ENCODE results near the gene PRIM1. TPM values are rescaled to one million over a fixed set of nuclear protein-coding genes. Genes with fewer than 3 reads are reported as not detected.

The PRIM1 gene
- total RNA-seq, 1 experiment from 2014 or later, result 50.7 TPM

- no peak overlapping the region for H2BK20ac ChIP-seq (ENCODE audit: low read depth, low read length, poor library complexity, severe bottlenecking)
- no peaks in the 10 kb centered on the region for H3K9me3 ChIP-seq (ENCODE audit: control insufficient read depth, low read depth, low read length)
- H3K14ac ChIP-seq (ENCODE audit: insufficient read depth, low read length), result no peak overlapping the region
- no peak overlapping the region for H2AK5ac ChIP-seq (ENCODE audit: insufficient read length, low read length)
- H3K27ac ChIP-seq (ENCODE audit: insufficient read length, low read depth, low read length), result no peak overlapping the region
- no peaks in the 10 kb centered on the region for H4K20me1 ChIP-seq (ENCODE audit: control insufficient read depth, insufficient read depth, insufficient read length)
- H3K18ac ChIP-seq (ENCODE audit: insufficient read length, low read depth, low read length), result no peak overlapping the region
- H3T11ph ChIP-seq (ENCODE audit: low read length), result no peak overlapping the region
- peaks cover 2% of the 10 kb centered on the region for H3K4me1 ChIP-seq (ENCODE audit: insufficient read depth, low read length)
- no peak overlapping the region for H3K4me3 Mint-ChIP-seq
- H3K79me2 ChIP-seq (ENCODE audit: insufficient read depth, low read length), result peaks cover 20% of the 10 kb centered on the region; the same call in 1 of the 2 replicates
- H4K8ac ChIP-seq (replicated peaks; ENCODE audit: insufficient read length, low read depth, low read length), result no peak overlapping the region
- H3K56ac ChIP-seq (ENCODE audit: insufficient read length, low read depth, low read length), result no peak overlapping the region
- H2BK120ac ChIP-seq (ENCODE audit: low read depth, low read length, poor library complexity, severe bottlenecking), result no peak overlapping the region
- no peaks in the 10 kb centered on the region for H3K27me3 Mint-ChIP-seq (ENCODE audit: low read depth)
- no peak overlapping the region for H2BK15ac ChIP-seq (ENCODE audit: low read depth, low read length)
- no peaks in the 10 kb centered on the region for H3K27me3 ChIP-seq (ENCODE audit: insufficient read depth, low read length)
- no peak overlapping the region for H4K91ac ChIP-seq (ENCODE audit: insufficient read length, low read depth, low read length)
- H3K4ac ChIP-seq (ENCODE audit: low read depth, low read length), result no peak overlapping the region
- H3K36me3 Mint-ChIP-seq (ENCODE audit: insufficient read depth in 1 of 3, low read depth in 3 of 3), result peaks cover 79 to 85% (median 83%) of the 10 kb centered on the region in 3 experiments
- no peak overlapping the region for H3K9ac ChIP-seq (ENCODE audit: extremely low read depth, insufficient read length, low read length)
- no peak overlapping the region for H3K4me2 ChIP-seq (ENCODE audit: insufficient read depth, insufficient read length, low read length)
- H3K9me3 Mint-ChIP-seq, result no peaks in the 10 kb centered on the region
- no peak overlapping the region for H2BK5ac ChIP-seq (ENCODE audit: insufficient read length, low read length)
- peaks cover 10% of the 10 kb centered on the region for H3K79me1 ChIP-seq (ENCODE audit: insufficient read depth, low read depth, low read length, poor library complexity, severe bottlenecking)
- peak overlapping the region; percentile 28 to 90 (median 87); a peak in 6 of 7 replicates for H3K27ac Mint-ChIP-seq
- no peak overlapping the region for H2BK12ac ChIP-seq (ENCODE audit: insufficient read length, low read depth, low read length)
- TF ChIP-seq, protein P1, sequence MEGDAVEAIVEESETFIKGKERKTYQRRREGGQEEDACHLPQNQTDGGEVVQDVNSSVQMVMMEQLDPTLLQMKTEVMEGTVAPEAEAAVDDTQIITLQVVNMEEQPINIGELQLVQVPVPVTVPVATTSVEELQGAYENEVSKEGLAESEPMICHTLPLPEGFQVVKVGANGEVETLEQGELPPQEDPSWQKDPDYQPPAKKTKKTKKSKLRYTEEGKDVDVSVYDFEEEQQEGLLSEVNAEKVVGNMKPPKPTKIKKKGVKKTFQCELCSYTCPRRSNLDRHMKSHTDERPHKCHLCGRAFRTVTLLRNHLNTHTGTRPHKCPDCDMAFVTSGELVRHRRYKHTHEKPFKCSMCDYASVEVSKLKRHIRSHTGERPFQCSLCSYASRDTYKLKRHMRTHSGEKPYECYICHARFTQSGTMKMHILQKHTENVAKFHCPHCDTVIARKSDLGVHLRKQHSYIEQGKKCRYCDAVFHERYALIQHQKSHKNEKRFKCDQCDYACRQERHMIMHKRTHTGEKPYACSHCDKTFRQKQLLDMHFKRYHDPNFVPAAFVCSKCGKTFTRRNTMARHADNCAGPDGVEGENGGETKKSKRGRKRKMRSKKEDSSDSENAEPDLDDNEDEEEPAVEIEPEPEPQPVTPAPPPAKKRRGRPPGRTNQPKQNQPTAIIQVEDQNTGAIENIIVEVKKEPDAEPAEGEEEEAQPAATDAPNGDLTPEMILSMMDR (conservative IDR thresholded peaks at IDR 0.05), result no peak
- no peak overlapping the region for H3K23ac ChIP-seq (ENCODE audit: insufficient read length, low read depth, low read length)
- H3K23me2 ChIP-seq (ENCODE audit: insufficient read length, low read depth, low read length, poor library complexity, severe bottlenecking), result no peaks in the 10 kb centered on the region
- WGBS (ENCODE audit: extremely low coverage, insufficient read length, low lambda C conversion rate), result no CpG with 5 or more reads among the region's 1 CpG
- no peak for DNase-seq
- peaks cover 42 to 45% of the 10 kb centered on the region in 2 experiments for H3K4me1 Mint-ChIP-seq
- H2AFZ ChIP-seq (ENCODE audit: low read length), result no peak overlapping the region
- H4K5ac ChIP-seq (ENCODE audit: insufficient read length, low read depth, low read length), result no peak overlapping the region
These were observed 35.7 kb downstream of the PRIM1 start for GRCh38 chr12:56716458-56716857.
